Astrocyte (in vitro differentiated cells and primary cell): ENCODE data around the gene MAN1A1. TPM values are rescaled to one million over a fixed set of nuclear protein-coding genes. Genes with fewer than 3 reads are reported as not detected.
A peak's percentile ranks its signal among the peaks of the same experiment; 100 is the strongest.

Experiments
- DNase-seq: peaks from one replicate; pipeline ENCODE4 v3.0.0-alpha.2; 2010; ENCODE audit warnings: low read depth
- FAIRE-seq: peaks from 2 replicates; lab custom pipeline; 2011; peaks lifted over from hg19 to GRCh38; lab: Jason Lieb, UNC
- H2AFZ ChIP-seq: 2 replicates; pipeline ENCODE4 v1.6.0; 2012; ENCODE audit warnings: low read depth, low read length, inconsistent platforms
- H3K27ac ChIP-seq: 2 replicates; pipeline ENCODE4 v1.5.1; 2011; ENCODE audit warnings: low read depth, low read length, inconsistent platforms
- H3K27me3 ChIP-seq: 2 replicates; pipeline ENCODE4 v1.6.0; 2011; ENCODE audit warnings: low read length, inconsistent platforms; ENCODE audit not compliant: insufficient read depth
- H3K36me3 ChIP-seq: 2 replicates; pipeline ENCODE4 v1.5.1; 2011; ENCODE audit warnings: low read length, inconsistent platforms; ENCODE audit not compliant: insufficient read depth
- H3K4me1 ChIP-seq: 2 replicates; pipeline ENCODE4 v1.5.1; 2011; ENCODE audit warnings: low read length, inconsistent platforms; ENCODE audit not compliant: insufficient read depth
- H3K4me2 ChIP-seq: 2 replicates; pipeline ENCODE4 v1.6.0; 2012; ENCODE audit warnings: low read length, inconsistent platforms
- H3K4me3 ChIP-seq: 2 replicates; pipeline ENCODE4 v1.5.1; 2011; ENCODE audit warnings: low read depth, mild to moderate bottlenecking, low read length, inconsistent platforms; ENCODE audit not compliant: insufficient read depth
- H3K79me2 ChIP-seq: 2 replicates; pipeline ENCODE4 v1.6.0; 2012; ENCODE audit warnings: mild to moderate bottlenecking, low read length, inconsistent platforms; ENCODE audit not compliant: insufficient read depth
- H3K9ac ChIP-seq: 2 replicates; pipeline ENCODE4 v1.6.0; 2012; ENCODE audit warnings: mild to moderate bottlenecking, low read length, inconsistent platforms
- H3K9me3 ChIP-seq: 2 replicates; pipeline ENCODE4 v1.5.1; 2012; ENCODE audit warnings: low read depth, mild to moderate bottlenecking, low read length, inconsistent platforms; ENCODE audit not compliant: insufficient read depth
- H4K20me1 ChIP-seq: 2 replicates; pipeline ENCODE4 v1.6.0; 2012; ENCODE audit warnings: low read length, inconsistent platforms; ENCODE audit not compliant: insufficient read depth
- H3K27ac Mint-ChIP-seq: one replicate; pipeline ENCODE4 v1.8.0; 2021; ENCODE audit warnings: mild to moderate bottlenecking, mixed read lengths; ENCODE audit not compliant: unreplicated experiment
- H3K27me3 Mint-ChIP-seq: one replicate; pipeline ENCODE4 v1.8.0; 2021; ENCODE audit warnings: low read depth, mixed read lengths; ENCODE audit not compliant: unreplicated experiment
- H3K36me3 Mint-ChIP-seq: one replicate; pipeline ENCODE4 v1.8.0; 2021; ENCODE audit warnings: low read depth, mixed read lengths; ENCODE audit not compliant: unreplicated experiment
- H3K4me1 Mint-ChIP-seq: one replicate; pipeline ENCODE4 v1.8.0; 2021; ENCODE audit warnings: low read depth, mixed read lengths; ENCODE audit not compliant: unreplicated experiment
- H3K4me3 Mint-ChIP-seq: one replicate; pipeline ENCODE4 v1.8.0; 2021; ENCODE audit warnings: mild to moderate bottlenecking, moderate library complexity, mixed read lengths; ENCODE audit not compliant: unreplicated experiment
- H3K9me3 Mint-ChIP-seq: one replicate; pipeline ENCODE4 v1.8.0; 2021; ENCODE audit warnings: mild to moderate bottlenecking, mixed read lengths; ENCODE audit not compliant: unreplicated experiment
- EZH2 ChIP-seq: IDR thresholded peaks from 2 replicates; pipeline ENCODE4 v1.6.1; 2012; ENCODE audit warnings: mild to moderate bottlenecking, low read length, inconsistent platforms; ENCODE audit not compliant: insufficient read depth
- total RNA-seq: library from RNA; stranded (reverse); gene quantifications from 2 replicates; pipeline ENCODE4 v1.2.1, GENCODE V29; 2021
- TF ChIP-seq, protein P1 (sequence below): IDR thresholded peaks from 2 replicates; pipeline ENCODE4 v1.5.1; 2011; ENCODE audit warnings: low read depth, mild to moderate bottlenecking, inconsistent platforms, low read length, moderate library complexity; ENCODE audit not compliant: insufficient read depth

MAN1A1 gene
- total RNA-seq, 1 donor from 2014 or later: 11.7 TPM

GRCh38 chr6:119184008-119184648 is 165.4 kb downstream of the MAN1A1 start:
- H3K36me3 Mint-ChIP-seq: peaks cover 4% of the 10 kb centered on the region
- Histone ChIP-seq H3K9ac (no peak overlapping the region), H3K79me2 (no peaks in the 10 kb centered on the region), H3K36me3 (no peaks in the 10 kb centered on the region), H3K27me3 (no peaks in the 10 kb centered on the region), H3K4me2 (no peak overlapping the region), H3K9me3 (no peaks in the 10 kb centered on the region), H4K20me1 (no peaks in the 10 kb centered on the region), H2AFZ (no peak overlapping the region), H3K4me3 (no peak overlapping the region), H3K27ac (no peak overlapping the region), H3K4me1 (no peaks in the 10 kb centered on the region)
- DNase-seq: no peak
- no peak overlapping the region for H3K4me3 Mint-ChIP-seq
- FAIRE-seq: peak; percentile 32
- TF ChIP-seq, protein P1, sequence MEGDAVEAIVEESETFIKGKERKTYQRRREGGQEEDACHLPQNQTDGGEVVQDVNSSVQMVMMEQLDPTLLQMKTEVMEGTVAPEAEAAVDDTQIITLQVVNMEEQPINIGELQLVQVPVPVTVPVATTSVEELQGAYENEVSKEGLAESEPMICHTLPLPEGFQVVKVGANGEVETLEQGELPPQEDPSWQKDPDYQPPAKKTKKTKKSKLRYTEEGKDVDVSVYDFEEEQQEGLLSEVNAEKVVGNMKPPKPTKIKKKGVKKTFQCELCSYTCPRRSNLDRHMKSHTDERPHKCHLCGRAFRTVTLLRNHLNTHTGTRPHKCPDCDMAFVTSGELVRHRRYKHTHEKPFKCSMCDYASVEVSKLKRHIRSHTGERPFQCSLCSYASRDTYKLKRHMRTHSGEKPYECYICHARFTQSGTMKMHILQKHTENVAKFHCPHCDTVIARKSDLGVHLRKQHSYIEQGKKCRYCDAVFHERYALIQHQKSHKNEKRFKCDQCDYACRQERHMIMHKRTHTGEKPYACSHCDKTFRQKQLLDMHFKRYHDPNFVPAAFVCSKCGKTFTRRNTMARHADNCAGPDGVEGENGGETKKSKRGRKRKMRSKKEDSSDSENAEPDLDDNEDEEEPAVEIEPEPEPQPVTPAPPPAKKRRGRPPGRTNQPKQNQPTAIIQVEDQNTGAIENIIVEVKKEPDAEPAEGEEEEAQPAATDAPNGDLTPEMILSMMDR: no peak
- TF ChIP-seq EZH2: no peak
- peaks cover 7% of the 10 kb centered on the region for H3K4me1 Mint-ChIP-seq
- no peak overlapping the region for H3K27ac Mint-ChIP-seq
- H3K27me3 Mint-ChIP-seq: no peaks in the 10 kb centered on the region
- H3K9me3 Mint-ChIP-seq: no peaks in the 10 kb centered on the region

- no peak for TF ChIP-seq EZH2
- TF ChIP-seq, protein P1: no peak
- no peaks in the 10 kb centered on the region for H3K9me3 Mint-ChIP-seq
- Histone ChIP-seq H3K27ac (no peak overlapping the region), H3K9ac (no peak overlapping the region), H3K4me1 (no peaks in the 10 kb centered on the region), H3K36me3 (no peaks in the 10 kb centered on the region), H4K20me1 (no peaks in the 10 kb centered on the region), H3K27me3 (no peaks in the 10 kb centered on the region), H2AFZ (no peak overlapping the region), H3K4me2 (no peak overlapping the region), H3K4me3 (no peak overlapping the region), H3K79me2 (no peaks in the 10 kb centered on the region), H3K9me3 (no peaks in the 10 kb centered on the region)
- peaks cover 12% of the 10 kb centered on the region for H3K4me1 Mint-ChIP-seq
- FAIRE-seq: no peak
- DNase-seq: no peak
- H3K36me3 Mint-ChIP-seq: peaks cover 2% of the 10 kb centered on the region
- no peaks in the 10 kb centered on the region for H3K27me3 Mint-ChIP-seq
- no peak overlapping the region for H3K27ac Mint-ChIP-seq
- no peak overlapping the region for H3K4me3 Mint-ChIP-seq
Observed at GRCh38 chr6:119183457-119183856, 166.1 kb downstream of the MAN1A1 start.

DNA sequence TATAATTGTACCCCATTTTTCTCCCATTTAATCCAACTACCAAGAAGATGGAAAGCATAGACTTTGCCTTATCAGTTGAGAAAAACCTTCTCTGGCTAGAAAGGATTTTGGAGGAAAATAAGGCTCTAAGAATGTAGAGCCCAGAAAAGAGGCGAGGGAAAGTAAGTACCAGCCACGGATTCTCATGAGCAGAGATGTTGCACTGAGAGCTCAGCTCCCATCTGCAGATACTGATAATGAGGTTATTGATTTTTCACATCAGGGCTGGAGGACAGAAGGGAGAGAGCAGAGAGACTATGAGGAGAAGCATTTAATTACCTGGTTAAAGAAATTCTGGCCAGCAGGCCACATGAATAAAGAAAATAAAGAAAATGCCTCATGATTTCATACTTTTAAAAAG is 166.7 kb downstream of the MAN1A1 start:
- H3K27me3 Mint-ChIP-seq: no peaks in the 10 kb centered on the region
- no peak for TF ChIP-seq EZH2
- TF ChIP-seq, protein P1: no peak
- Histone ChIP-seq H3K36me3 (no peaks in the 10 kb centered on the region), H3K4me3 (no peak overlapping the region), H2AFZ (no peak overlapping the region), H3K9ac (no peak overlapping the region), H4K20me1 (no peaks in the 10 kb centered on the region), H3K79me2 (no peaks in the 10 kb centered on the region), H3K27me3 (no peaks in the 10 kb centered on the region), H3K4me2 (no peak overlapping the region), H3K9me3 (no peaks in the 10 kb centered on the region), H3K27ac (no peak overlapping the region), H3K4me1 (no peaks in the 10 kb centered on the region)
- FAIRE-seq (no peak), DNase-seq (no peak)
- H3K36me3 Mint-ChIP-seq: peaks cover 2% of the 10 kb centered on the region
- no peak overlapping the region for H3K27ac Mint-ChIP-seq
- H3K4me1 Mint-ChIP-seq: peaks cover 12% of the 10 kb centered on the region
- H3K4me3 Mint-ChIP-seq: no peak overlapping the region
- no peaks in the 10 kb centered on the region for H3K9me3 Mint-ChIP-seq
